ENCODE data around the gene GDPD3. TPM values are rescaled to one million over a fixed set of nuclear protein-coding genes. Genes with fewer than 3 reads are reported as not detected.
"Not testable (repeated sequence)": the region's sequence is repeated elsewhere in the genome, so short reads cannot be mapped to it uniquely, and the experiment has no call there.

The GDPD3 gene
- total and polyA plus RNA-seq, 10 of the 15 experiments (the other 5 are each of a cell fraction or from before 2014, with no cell fraction given): 0.29 to 3.3 (median 0.97) TPM

DNA sequence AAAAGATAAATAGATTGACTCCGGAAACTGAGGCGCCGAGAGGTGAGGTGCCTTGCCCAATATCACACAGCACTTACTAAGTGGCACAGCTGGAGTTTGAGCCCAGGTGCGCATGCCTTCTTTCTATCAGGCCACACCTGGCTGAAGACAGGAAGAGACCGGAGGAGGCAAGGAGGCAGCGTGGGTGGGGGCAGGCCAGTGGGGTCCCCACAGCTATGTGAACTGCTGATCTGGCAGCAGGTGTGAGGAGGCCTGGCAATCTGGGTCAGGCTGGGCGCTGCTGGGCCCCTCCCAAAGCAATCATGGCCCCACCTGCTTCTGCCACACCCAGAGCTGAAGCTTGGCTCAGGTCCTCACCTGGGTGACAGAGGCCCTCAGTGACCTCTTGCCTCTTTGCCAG, 1.9 kb upstream of the GDPD3 start:
- ChIA-PET RAD21 (ENCODE audit: unreplicated experiment) (no interaction called here), CTCF (interaction anchor here (0.7 to 1.9 kb wide), 4 partner anchors 24 to 500 kb away, joined by 3 to 8 read pairs (median 6); partner anchors contain the start of gene TBX6), SMC1A (ENCODE audit: uncharacterized antibody, unreplicated experiment) (interaction anchor here (0.7 kb wide), 1 partner anchor 256 kb away, joined by 3 read pairs; no protein-coding TSS in a partner anchor), POLR2A (interaction anchor here (0.5 to 1.4 kb wide), 3 partner anchors 13 to 65 kb away, joined by 4 to 8 read pairs (median 6); no protein-coding TSS in a partner anchor)
- no TSS peak for BruUV-seq (replicated peaks)
- Histone ChIP-seq H3K36me3 (ENCODE audit: control insufficient read depth in 2 of 2, insufficient read depth in 2 of 2, low read length in 1 of 2) (no peaks in the 10 kb centered on the region; a peak in 1 of 4 replicates), H3K79me2 (ENCODE audit: control insufficient read depth, insufficient read depth, low read length) (no peaks in the 10 kb centered on the region), H3K27ac (ENCODE audit: control insufficient read depth, insufficient read depth) (no peak overlapping the region), H3K27me3 (replicated peaks in 1 of 2; ENCODE audit: control insufficient read depth in 2 of 2, insufficient read depth in 2 of 2, low read length in 1 of 2) (no peaks in the 10 kb centered on the region), H4K20me1 (ENCODE audit: control insufficient read depth, insufficient read depth) (no peaks in the 10 kb centered on the region), H3K9me3 (replicated peaks; ENCODE audit: control insufficient read depth, insufficient read depth, low read length) (no peaks in the 10 kb centered on the region), H2AFZ (ENCODE audit: control insufficient read depth, low read depth, low read length) (no peak overlapping the region), H3K4me3 (no peak overlapping the region), H3K9ac (ENCODE audit: control insufficient read depth, insufficient read depth, low read length) (no peak overlapping the region), H3K4me2 (ENCODE audit: control insufficient read depth, insufficient read depth) (no peak overlapping the region), H3K4me1 (ENCODE audit: control insufficient read depth, insufficient read depth, low read length) (peaks cover 2% of the 10 kb centered on the region)
- intact Hi-C loops (cut with micrococcal nuclease; ENCODE audit: unreplicated experiment) (no loop called here), in situ Hi-C loops (cut with MboI) (no loop called here)
- DNase-seq (ENCODE audit: low read depth, low spot score) (no peak), ATAC-seq (no peak), FAIRE-seq (no peak)
- 47% methylated on average over 7 of the region's 7 CpGs for WGBS (ENCODE audit: insufficient coverage, insufficient replicate concordance, low lambda C conversion rate, missing lambda C conversion rate)
- TF ChIP-seq, protein P1, sequence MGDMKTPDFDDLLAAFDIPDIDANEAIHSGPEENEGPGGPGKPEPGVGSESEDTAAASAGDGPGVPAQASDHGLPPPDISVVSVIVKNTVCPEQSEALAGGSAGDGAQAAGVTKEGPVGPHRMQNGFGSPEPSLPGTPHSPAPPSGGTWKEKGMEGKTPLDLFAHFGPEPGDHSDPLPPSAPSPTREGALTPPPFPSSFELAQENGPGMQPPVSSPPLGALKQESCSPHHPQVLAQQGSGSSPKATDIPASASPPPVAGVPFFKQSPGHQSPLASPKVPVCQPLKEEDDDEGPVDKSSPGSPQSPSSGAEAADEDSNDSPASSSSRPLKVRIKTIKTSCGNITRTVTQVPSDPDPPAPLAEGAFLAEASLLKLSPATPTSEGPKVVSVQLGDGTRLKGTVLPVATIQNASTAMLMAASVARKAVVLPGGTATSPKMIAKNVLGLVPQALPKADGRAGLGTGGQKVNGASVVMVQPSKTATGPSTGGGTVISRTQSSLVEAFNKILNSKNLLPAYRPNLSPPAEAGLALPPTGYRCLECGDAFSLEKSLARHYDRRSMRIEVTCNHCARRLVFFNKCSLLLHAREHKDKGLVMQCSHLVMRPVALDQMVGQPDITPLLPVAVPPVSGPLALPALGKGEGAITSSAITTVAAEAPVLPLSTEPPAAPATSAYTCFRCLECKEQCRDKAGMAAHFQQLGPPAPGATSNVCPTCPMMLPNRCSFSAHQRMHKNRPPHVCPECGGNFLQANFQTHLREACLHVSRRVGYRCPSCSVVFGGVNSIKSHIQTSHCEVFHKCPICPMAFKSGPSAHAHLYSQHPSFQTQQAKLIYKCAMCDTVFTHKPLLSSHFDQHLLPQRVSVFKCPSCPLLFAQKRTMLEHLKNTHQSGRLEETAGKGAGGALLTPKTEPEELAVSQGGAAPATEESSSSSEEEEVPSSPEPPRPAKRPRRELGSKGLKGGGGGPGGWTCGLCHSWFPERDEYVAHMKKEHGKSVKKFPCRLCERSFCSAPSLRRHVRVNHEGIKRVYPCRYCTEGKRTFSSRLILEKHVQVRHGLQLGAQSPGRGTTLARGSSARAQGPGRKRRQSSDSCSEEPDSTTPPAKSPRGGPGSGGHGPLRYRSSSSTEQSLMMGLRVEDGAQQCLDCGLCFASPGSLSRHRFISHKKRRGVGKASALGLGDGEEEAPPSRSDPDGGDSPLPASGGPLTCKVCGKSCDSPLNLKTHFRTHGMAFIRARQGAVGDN (IDR thresholded peaks at IDR 0.05): no peak
- TF ChIP-seq TCF12 (IDR thresholded peaks at IDR 0.05; ENCODE audit: low read depth, low read length): peak; percentile 48; the same call in 1 of the 2 replicates

DNA sequence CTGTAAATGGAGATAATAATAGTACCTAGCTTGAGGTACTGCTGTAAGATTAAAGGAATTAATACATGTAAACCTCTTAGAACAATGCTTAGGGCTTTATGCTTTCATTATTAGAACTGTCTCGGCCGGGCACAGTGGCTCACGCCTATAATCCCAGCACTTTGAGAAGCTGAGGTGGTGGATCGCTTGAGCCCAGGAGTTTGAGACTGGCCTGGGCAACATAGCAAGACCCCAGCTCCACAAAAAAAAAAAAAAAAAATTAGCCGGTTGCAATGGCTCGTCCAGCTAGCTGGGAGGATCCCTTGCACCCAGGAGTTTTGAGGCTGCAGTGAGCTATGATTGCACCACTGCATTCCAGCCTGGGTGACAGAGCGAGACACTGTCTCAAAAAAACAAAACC, 1.5 kb upstream of the GDPD3 start:
- H2AFZ ChIP-seq (ENCODE audit: control insufficient read depth, low read depth, low read length); H3K4me2 ChIP-seq (ENCODE audit: control insufficient read depth, insufficient read depth); H3K4me3 ChIP-seq; H3K79me2 ChIP-seq (ENCODE audit: control insufficient read depth, insufficient read depth, low read length); H3K36me3 ChIP-seq (ENCODE audit: control insufficient read depth in 2 of 2, insufficient read depth in 2 of 2, low read length in 1 of 2); H3K9me3 ChIP-seq (replicated peaks; ENCODE audit: control insufficient read depth, insufficient read depth, low read length); H3K4me1 ChIP-seq (ENCODE audit: control insufficient read depth, insufficient read depth, low read length); intact Hi-C loops (cut with micrococcal nuclease; ENCODE audit: unreplicated experiment); H3K27ac ChIP-seq (ENCODE audit: control insufficient read depth, insufficient read depth); DNase-seq (ENCODE audit: low read depth, low spot score); FAIRE-seq; BruUV-seq (replicated peaks); ATAC-seq; H4K20me1 ChIP-seq (ENCODE audit: control insufficient read depth, insufficient read depth); H3K9ac ChIP-seq (ENCODE audit: control insufficient read depth, insufficient read depth, low read length); in situ Hi-C loops (cut with MboI); H3K27me3 ChIP-seq (replicated peaks in 1 of 2; ENCODE audit: control insufficient read depth in 2 of 2, insufficient read depth in 2 of 2, low read length in 1 of 2): not testable (repeated sequence)
- WGBS (ENCODE audit: insufficient coverage, insufficient replicate concordance, low lambda C conversion rate, missing lambda C conversion rate): 89% methylated on average over 7 of the region's 7 CpGs
- CTCF ChIA-PET: interaction anchor here (0.6 to 1.9 kb wide), 4 partner anchors 23 to 500 kb away, joined by 3 to 8 read pairs (median 6); partner anchors contain the start of gene TBX6
- RAD21 ChIA-PET (ENCODE audit: unreplicated experiment): interaction anchor here (0.6 kb wide), 1 partner anchor 504 kb away, joined by 3 read pairs; no protein-coding TSS in a partner anchor
- POLR2A ChIA-PET: interaction anchor here (1.3 to 1.4 kb wide), 2 partner anchors 11 to 12 kb away, joined by 5 to 6 read pairs; no protein-coding TSS in a partner anchor
- SMC1A ChIA-PET (ENCODE audit: uncharacterized antibody, unreplicated experiment): interaction anchor here (0.7 kb wide), 1 partner anchor 256 kb away, joined by 3 read pairs; no protein-coding TSS in a partner anchor
